Activated CD4-positive, CD25-positive, alpha-beta regulatory T cell treated with anti-CD3 and anti-CD28 coated beads, Interleukin-2, amount 50 U/mL, for 72 hours (primary cell): ENCODE results near the gene SELENOK.
A peak's percentile ranks its signal among the peaks of the same experiment; 100 is the strongest.

ENCODE experiments used
- DNase-seq: peaks from one replicate; pipeline ENCODE4 v3.0.0; 2021

The SELENOK gene

DNA sequence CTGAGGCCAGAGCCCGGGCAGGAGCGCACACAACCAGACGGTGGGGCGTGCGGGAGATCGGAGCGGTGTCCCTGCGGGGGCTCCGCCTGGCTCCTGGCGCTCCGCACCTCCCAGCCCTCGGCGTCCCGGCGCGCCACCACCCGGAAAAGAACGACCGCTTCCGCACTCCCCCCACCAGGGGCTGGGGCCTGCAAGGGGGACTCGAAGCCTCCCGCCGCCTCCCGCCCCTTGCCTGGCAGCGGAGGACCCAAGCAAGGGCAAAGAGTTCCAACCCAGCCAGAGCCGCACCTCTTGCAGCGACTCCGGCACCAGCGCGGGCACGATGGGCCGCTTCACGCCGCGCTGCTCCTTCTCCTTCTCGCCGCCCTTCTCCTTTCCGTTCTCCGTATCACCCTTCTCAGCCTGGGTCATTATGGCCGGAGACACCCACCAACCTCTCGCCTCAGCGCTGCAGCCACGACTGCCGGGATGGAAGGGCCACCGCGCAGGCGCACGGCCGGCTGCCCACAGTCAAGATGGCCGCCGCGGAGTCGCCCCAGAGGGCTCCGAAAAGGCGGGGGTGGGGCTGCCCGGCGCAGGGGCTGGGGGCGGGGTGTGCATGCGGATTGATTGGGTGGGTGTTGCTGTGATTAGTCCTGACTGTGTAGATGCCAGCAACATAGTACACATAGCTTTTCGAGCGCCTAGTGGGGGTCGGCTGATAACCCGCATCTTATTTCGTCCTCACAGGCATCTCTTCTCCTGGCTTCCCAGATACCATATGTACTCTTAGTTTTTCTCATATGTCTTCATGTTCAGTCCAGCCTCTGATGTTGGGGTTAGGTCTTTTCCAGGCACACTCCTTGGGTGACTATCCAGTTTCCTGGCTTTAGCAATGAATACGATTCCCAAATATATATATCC lies 9.7 kb downstream of the SELENOK start, which contains the start of gene ACTR8:
Gene ACTR8, minus strand, starts transcription at position 462 of the 903 bp plus-strand sequence. Its CDS starts 51 bp downstream, at position 411.
- DNase-seq: peak; percentile 90

DNA sequence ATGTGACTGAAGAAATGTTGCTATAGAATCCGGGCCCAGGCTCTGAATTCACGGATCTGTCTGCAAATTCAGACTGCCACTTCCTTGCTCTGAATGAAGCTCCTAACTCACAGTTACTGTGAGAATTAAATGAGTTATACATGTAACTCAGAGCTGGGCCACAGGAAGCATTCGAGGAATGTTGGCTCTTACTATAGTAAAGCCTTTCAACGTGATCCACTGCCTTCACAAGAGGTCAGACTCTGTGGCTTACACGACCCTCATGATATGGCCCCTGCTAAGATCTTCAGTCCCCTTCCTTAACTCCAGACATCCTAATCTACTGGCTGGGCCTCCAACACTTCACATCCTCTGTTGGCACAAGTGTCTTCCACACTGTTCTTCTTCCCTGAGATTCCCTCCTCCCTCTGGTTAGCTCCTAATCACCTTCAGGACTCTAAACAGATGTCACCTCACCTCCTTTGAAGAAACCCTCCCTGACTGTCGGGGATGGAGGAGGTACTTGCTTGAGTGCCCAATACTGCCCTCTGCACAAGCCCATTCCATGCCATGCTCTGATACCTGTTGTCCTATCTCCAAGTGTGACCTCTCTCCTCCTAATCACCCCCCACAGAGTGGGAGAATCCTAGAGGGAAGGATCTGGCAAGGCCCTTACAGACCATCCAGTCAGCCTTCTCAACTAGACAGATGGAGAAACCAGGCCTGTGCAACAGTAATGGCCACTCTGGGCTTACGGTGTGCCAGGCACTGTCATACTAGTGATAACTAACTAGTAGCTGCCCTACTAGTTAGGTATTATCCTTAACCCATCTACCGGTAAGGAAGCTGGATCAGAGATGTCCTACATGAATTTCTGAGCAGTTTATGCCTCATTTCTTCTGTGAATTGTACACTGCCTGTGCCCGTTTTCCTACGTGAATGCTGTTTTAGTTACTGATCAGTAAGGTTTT lies 11.0 kb downstream of the SELENOK start:
- DNase-seq: no peak

DNA sequence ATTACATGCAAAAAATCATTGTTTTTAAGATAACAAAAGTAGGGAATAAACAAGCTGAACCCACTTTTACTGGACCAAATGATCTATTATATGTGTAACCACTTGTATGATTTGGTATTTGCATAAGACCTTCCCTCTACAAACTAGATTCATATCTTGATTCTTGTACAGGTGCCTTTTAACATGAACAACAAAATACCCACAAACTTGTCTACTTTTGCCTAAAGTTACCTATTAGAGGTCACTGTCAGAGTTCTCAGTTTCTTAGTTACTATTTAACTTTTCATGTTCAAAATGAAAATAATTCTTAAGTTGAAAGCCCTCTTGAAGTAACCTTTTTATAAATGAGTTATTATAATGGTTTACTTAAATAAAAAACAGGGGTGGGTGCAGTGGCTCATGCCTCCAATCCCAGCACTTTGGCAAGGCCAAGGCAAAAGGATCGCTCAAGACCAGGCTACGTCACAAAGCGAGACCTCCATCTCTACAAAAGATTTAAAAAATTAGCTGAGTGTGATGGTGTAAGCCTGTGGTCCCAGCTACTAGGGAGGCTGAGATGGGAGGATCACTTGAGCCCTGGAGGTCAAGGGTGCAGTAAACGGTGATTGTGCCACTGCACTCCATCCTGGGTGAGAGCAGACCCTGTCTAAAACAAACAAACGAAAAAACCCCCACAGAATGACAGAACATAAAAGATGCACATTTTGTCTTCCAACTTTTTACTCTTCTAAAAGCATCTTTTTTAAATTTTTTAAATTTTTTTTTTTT lies 25.7 kb downstream of the SELENOK start:
- DNase-seq: no peak

DNA sequence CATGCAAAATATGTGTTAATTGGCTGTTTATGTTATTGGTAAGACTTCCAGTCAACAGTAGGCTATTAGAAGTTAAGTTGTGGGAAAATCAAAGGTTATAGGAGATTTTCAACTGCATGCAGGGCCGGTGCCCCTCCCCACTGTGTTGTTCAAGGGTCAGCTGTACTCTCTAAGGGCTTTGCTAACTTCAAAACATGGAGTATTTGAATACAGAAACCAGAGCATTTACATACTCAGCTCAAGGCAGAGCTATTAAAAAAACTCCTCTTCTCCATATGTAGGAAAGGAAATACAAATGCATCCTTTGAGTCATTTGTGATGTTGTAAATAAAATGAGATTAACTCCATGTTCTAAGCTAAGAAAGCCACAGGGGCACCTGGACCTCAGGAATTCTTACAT lies 28.5 kb downstream of the SELENOK start:
- no peak for DNase-seq

DNA sequence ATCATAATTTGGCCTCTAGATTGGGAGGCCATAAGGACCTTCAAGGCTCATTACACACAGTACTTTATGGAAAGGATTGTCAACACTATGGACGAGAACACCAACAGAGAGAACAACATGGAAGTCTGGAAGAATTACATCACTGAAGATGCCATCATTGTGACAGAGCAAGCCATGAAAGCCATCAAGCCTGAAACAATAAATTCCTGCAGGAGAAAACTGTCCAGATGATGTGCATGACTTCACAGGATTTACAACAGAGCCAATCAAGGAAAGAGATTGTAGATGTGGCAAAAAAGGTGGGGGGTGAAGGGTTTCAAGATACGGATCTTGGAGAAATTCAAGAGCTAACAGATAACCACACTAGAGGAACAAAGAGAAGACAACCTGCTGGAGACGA lies 29.4 kb downstream of the SELENOK start:
- no peak for DNase-seq

DNA sequence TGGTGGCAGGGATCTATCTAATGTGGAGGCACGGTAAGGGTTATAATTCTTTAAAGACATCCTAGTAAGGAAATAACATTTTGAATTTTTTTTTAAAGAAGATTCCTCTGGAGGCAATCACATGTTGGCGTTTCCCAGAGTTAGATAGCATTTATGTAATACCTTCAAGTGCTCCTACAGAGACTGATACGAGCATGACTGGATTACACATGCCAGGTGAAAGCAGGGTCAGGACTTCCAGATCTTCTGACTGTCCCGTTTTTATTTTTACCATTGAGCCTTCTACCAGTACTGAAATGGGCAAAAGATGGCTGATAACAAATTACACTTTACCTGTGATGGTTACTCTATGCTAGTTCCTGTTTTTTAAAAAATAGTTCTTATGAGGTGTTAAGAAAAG lies 31.5 kb downstream of the SELENOK start:
- DNase-seq: no peak

DNA sequence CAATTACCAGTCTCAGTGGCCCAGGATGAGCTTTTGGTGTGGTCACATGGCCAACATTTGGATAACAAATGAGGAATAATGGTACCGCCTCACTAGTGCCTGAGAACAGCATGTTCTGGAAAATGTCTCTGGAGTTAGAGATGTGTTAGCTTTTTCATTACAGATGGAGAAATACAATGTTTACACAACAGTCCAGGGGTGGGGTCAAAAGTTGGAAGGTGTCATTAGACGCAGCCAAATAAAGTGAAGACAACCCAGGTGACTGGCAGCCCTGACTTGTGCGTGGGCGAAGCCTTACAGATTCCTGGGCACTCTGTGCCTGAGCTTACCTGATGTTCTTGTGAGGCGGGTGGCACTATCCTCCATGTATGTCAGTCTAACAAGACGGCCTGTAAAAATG lies 32.5 kb downstream of the SELENOK start:
- no peak for DNase-seq

DNA sequence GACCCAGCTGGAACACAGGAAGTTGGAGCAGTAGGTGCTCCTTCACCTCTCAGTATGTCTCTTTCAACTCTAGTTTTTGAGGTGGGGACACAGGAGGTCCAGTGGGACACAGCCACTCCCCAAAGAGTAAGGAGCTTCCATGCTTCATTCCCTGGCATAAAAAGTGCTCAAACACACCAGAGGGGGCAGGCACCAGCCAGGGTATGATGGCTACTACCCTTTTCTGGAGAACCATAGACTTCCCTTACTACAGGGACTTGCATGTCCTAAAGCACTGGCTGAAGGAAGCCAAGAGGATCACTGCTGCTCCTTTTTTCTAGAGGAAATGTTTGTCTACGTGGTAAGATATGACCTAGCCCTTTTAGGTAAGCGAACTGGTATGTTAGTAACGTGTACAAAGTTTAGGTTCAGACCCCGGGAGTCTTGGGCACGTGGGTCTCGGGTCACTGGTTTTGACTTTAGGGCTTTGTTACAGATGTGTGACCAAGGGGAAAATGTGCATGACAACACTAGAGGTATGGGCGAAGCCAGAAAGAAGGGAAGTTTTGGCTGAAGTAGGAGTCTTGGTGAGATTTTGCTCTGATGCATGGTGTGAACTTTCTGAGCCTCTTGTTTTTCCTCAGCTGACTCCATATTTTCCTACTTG lies 33.4 kb downstream of the SELENOK start:
- no peak for DNase-seq

DNA sequence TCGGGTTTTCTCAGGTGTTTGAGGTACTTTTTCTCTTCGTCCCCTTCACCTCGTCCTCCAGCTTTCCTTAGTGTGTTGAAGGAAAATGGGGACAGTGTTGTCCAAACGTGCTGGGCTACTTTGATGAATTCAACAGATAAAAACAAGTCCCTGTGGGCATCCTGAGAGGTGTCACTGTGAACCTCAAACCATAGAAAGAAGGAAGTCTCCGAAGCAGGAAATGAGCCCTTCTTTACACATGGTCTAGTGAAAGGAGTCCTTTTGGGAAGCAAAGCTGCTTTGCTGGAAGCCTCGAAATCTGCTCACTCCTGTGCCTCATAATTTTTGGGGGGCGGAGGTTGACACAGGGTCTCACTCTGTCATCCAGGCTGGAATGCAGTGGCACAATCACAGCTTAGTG lies 34.7 kb downstream of the SELENOK start:
- DNase-seq: no peak

DNA sequence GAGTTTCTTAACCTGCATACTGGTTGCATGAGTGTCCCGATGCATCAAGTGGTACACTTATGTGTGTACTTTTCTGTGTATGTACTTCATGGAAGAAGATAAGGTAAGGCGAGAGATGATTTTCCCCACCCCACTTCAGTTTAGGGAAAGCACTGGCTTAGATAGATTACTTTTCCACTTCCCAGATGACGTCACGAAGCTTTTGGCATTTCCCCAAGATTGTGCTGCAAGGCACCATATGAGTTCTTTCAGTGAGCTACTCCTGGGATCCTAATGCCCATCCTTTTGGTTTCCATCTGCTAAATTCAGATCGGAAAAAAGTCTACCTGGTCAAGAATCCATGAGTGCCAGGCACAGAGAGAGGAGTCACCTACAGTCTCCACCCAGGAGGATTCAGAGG lies 40.8 kb downstream of the SELENOK start:
- DNase-seq: no peak

DNA sequence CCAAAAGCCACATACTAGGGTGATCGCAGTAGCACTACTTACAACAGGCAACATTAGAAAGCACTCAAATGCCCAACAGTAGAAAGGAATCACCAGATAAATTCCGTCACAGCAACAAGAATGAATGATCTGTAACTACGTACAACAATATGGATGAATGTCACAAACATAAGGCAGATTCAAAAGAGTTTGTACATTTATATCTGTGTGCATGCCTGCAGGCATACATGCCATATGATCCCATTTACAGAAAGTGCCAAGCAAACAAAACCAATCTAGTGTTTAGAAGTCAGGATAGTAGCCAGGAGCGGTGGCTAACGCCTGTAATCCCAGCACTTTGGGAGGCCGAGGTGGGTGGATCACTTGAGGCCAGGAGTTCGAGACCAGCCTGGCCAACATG lies 41.7 kb downstream of the SELENOK start:
- DNase-seq: no peak

DNA sequence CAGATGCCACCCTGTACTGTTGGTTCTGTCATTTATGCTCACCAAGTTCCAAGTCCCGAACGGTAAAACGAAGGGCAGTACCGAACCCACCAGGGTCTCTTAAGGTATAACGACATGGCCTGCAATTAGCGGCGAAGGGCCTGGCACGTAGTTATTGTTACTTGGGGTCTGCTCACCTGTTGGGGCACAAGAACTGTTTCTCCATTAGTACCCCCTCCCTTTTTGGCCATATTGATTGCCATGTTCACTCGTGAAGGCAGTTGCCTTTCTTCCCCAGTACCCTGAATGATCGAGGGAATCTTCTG lies 44.9 kb downstream of the SELENOK start:
- DNase-seq: no peak

DNA sequence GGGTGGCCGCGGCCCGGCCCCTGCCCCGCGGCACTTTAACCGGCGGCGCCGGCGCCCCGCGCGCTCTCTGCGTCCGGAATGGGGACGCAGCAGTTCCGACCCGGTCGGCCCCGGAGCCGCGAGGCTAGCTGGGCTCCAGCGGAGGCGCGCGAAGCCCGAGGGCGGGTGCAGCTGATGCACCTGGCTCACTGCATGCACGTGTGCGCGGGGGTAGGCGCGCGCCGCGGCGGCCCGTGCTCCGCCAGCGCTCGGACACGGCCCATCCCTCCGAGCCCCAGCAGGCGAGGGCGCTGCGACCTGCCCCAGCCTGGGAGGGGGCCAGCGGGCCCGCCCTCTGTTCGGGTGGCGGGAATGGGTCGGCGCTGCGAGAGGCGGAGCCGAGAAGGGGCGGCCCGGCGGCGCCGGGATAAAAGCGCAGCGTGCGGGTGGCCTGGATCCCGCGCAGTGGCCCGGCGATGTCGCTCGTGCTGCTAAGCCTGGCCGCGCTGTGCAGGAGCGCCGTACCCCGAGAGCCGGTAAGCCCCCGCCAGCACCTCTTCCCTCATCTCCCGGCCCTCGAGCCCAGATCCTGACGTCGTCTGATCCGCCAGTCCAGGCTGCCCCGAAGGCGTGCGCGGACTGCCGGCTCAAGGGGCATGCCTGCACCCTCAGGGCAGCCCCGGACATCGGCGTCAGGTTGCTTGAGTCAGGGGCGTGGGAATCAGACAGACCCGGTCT lies 45.4 kb downstream of the SELENOK start, which contains the start of the genes CHDH and IL17RB:
Gene CHDH, minus strand, starts transcription at position 286 of the 717 bp plus-strand sequence. CDS start 22,411 bp downstream, outside the sequence.
Gene IL17RB, plus strand, starts transcription at position 435 of the 717 bp plus-strand sequence. Its CDS starts 21 bp downstream, at position 456.
- DNase-seq: no peak

DNA sequence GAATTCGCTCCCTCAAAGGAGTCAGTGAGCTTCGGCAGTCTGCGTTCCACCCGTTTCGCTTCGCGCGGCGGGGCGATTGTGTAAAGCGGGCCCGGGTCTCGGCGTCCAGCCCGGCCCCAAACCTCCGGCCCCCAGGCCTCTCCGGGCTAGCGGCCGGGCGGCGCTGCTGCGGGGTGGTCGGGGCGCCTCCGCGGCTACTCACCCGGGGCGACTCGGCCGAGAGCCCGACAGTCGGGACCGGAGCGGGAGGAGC lies 45.9 kb downstream of the SELENOK start:
- no peak for DNase-seq

DNA sequence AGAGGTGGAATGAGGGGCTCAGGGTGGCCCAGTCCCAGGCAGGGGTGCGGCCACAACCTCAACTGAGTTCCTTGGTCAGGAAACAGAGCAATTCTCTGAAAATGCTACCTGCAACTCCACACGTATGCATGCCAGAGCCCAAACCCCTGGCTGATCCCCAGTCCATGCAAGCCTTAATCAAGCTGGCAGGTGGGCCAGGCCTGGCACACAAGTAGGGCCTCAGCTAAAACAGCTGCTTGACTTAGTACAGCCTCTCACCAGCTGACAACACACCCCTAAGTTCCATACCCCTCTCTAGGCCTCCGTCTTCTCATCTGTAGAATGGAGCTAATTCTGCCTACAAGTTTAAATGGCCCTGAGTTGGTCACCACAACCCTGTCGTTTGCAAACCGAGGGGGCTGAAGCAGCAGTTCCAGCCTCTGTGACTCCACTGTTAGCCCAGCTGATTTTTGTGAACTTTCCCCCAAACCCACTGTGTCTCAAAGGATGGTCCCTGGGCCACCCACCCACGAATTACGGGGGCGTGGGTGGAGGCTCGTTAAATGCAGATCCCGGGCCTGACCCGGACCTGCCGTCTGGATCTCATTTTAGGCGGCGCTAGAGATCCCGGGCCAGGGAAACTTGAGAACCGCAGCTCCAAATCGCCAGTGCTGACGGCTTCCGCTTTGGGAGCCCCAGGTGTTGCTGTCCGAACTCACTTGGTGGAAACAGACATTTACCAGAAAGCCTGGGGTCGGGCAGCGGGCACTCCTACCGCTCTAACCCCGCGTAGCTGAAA lies 46.4 kb downstream of the SELENOK start:
- DNase-seq: no peak

DNA sequence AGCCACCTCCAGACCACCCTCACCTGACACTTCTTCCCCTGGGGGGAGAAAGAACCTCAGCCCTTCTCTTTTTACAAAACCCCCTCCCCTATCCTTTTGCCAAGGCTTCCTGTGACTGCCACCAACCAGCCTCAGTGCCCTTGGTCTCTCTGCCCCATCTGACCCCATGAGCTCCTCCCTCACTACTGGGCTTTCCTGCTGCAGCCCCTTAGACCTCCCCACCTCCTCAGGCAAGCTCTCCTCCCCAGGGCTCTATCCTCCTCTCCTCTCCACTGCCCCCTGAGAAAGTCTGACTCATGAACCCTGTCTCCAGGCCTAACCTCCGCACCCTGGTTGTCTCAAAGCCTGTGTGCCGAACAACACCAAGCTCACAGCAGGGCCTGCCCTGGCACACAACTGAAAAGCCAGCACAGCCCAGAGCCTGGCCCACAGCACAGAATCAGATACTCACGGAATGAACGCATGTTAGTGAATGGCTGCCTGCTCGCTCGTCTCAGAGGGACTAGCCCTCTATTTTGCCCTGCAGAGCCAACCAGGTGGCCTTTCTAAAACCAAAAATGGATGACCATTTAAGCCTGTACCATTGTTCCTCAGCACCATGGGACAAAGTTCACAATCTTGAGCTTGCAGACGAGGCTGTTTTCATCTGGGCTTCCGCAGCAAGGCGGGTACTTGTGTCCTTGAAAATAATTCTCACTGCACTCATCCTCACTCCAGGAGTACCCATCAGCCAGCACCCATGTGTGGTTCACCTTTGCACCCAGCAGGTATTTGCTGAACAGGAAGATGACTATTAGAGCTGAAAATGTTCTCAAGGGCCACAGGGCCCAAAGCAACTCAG lies 47.2 kb downstream of the SELENOK start:
- DNase-seq: no peak

DNA sequence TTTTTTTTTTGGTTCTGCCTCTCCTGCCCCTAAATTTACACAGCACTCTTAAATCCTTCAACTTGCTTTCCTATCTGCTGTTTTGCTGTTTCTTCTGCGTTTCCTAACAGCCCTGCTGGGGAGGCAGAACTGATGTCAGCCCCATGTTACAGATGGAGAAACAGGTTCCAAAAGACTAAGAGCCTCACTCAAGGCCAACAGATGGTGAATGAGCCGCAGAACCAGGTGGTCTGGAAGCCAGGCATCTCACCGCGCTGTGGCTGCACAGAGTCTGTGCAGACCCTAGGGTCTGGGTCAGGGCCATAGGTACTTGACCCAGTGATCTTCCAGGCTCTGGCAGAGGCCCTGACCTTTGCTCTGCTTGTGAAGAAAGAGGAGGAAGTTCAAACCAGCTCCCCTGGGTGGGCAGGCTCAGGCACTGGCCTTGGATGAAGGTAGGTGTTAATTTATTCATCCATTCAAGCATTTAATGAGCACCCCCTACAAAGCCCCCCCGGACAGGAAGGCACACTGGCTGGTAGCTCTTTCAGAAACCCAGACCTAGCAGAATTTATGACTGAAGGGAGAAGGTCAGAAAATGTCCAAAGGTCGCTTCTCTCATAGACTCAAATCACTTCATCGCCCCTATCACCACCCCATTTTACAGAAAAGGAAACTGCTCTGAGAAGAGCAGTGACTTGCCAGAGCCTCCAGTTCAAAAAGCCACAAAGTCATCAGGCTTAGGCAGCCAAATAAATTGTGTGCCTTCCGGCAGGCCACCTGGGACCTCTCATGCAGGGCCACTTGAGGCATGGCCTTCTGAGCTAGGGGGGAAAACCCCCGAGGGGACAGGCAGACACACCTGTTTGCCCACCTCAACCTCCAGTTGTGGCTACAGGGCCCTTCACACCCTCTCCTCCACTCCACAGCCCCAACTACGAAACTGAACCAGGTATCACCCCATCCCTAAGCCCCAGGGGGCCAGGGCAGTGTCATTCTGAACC lies 48.2 kb downstream of the SELENOK start:
- DNase-seq: no peak

DNA sequence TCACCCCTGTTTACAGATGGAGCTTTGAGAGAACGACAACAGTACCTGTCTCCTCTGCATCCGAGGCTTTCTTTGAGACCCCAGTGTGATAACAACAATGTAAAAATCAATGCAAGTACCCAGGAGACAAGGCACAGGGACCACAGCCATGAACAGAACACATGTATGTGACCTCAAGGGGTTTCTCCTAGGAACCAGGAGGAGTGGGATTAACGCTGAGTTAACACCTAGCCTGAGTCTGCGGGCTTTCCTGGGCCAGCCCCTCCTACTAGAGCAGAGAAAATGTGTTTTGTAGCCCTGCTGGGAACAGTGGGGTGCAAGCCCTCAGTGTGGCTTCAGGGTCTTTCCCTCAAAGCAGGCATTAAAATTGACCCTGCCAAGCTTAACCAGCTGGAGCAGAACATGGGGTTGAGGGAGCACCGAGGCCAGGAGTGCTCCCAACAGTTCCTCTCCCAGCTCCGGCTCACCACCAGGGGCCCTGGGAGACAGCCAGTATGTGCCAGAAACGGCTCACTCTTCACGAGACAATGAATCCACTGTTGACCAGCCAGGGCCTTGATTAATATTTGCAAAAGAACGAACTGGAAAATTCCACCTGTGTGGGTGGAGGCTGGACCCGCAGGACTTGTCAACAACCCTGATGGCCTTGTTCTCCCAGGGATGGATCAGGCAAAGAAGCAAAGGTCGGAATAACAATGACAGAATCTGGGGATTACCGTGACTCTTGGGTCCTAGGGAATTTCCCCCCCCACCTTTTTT lies 49.0 kb downstream of the SELENOK start:
- no peak for DNase-seq
